GM12801 (cell line): ENCODE data around the gene PKN3.

Source experiments
- TF ChIP-seq, protein P1 (sequence below): IDR thresholded peaks from one replicate; pipeline ENCODE4 v1.5.1; 2011; ENCODE audit warnings: control low read depth; ENCODE audit not compliant: insufficient read length; ENCODE audit errors: extremely low read depth

PKN3 gene

DNA sequence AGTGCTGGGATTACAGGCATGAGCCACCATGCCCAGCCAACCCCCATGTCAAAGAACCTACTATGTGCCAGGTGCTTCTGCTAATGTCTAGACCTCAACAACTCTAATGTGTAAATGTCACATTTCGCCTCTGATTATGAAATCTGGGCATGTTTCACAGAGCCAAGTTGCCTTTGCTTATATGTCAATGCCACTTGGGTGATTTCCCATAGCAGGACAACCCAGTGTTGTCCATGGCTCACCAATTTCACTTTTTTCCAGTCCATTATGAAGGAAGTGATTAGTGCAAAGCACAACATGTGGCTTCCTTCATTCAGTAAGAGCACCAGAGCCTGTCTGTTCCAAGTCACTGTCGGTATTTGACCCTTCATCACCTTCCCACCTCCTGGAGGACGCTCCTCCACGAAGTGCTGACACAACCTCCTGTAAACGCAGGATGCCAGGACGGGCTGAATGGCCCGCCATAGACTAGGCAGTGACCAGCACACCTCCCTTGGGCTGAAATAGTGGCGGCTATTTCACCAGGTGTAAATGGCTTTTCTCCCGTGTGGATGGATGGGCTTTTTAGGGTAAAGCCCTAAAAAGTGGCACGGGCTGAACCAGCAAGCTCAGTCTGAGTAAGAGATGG lies 962 bp upstream of the PKN3 start:
- TF ChIP-seq, protein P1, sequence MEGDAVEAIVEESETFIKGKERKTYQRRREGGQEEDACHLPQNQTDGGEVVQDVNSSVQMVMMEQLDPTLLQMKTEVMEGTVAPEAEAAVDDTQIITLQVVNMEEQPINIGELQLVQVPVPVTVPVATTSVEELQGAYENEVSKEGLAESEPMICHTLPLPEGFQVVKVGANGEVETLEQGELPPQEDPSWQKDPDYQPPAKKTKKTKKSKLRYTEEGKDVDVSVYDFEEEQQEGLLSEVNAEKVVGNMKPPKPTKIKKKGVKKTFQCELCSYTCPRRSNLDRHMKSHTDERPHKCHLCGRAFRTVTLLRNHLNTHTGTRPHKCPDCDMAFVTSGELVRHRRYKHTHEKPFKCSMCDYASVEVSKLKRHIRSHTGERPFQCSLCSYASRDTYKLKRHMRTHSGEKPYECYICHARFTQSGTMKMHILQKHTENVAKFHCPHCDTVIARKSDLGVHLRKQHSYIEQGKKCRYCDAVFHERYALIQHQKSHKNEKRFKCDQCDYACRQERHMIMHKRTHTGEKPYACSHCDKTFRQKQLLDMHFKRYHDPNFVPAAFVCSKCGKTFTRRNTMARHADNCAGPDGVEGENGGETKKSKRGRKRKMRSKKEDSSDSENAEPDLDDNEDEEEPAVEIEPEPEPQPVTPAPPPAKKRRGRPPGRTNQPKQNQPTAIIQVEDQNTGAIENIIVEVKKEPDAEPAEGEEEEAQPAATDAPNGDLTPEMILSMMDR = no peak

DNA sequence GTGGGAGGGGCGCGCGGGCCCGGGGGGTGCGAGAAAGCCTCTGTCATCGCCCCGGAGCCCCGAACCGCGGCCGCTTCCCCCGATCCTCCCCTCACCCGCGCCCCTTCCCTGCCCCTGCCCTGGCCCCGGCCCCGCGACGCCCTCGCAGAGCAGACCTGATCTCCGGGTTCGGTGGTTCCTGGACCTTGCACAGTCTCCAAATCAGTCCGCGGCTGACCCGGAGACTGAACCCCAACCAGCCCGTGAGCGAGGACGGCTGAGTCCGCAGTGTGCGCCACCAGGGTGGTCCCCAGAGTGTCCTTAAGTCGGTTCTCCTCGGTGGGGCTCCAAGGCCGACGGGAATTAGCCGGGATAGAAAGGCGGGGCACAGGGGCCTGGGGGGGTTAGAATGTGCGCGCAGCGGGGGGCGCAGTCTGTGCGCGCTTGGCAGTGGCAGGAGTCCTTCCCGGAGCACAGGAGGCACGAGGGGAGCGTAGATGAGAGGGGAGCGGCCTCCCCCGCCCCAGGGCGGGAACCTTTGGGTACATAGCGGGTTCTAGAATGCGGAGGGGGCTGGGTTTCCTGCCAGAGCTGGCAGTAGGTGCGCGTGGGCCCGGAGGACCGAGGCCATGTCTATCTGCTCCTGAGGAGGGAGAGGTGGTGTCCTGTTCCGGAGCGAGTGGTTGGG lies 779 bp downstream of the PKN3 start:
- TF ChIP-seq, protein P1 = no peak

DNA sequence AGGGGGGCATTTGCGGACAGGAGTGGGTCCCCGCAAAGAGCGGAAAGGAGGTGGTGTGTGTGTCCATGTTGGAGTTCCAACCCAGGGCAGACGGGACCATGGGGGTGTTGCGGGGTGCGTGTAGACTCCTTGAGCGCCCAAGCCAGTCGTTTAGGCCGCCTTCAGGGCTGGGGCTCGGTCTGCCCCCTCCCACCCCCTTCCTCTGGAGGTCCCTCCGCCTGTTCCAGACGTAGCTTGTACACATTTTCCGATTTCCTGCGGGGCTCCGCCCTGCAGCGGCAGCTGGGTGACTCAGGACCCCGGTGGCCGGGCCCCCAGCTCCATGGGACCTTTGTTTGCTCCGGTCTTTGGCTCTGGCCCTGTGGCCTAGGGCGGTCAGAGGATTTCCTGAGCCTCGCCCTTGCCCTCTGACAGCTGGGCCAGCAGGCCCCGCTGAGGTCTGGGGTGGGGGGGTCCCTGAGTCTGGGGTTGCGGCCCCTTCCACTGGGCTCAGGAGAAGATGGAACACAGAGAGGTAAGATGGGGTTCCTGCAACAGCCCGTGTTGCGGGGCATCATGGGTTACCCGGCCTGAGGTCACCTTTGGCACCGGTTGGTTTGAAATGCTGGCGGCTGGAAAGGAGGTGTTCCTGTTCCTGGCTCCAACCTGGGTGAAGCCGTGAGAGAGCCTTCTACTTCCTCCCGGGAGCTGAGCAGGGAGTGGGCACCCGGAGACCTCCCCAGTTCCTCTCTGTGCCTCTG lies 1.5 kb downstream of the PKN3 start:
- TF ChIP-seq, protein P1 = no peak

DNA sequence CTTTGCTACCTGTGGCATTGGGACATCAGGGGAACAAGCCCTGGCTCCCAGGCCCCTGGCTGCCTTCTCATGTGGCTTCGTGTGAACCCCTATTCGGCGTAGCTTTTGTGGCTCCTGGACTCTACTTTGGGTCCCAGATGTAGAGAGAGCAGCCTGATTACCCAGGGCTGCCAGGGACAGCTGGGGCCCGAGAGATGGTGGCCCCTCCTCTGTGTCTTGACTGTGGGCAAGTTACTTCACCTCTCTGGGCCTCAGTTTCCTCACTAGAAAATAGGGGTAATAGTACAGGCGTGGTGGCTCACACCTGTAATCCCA lies 2.0 kb downstream of the PKN3 start:
- TF ChIP-seq, protein P1 = no peak

DNA sequence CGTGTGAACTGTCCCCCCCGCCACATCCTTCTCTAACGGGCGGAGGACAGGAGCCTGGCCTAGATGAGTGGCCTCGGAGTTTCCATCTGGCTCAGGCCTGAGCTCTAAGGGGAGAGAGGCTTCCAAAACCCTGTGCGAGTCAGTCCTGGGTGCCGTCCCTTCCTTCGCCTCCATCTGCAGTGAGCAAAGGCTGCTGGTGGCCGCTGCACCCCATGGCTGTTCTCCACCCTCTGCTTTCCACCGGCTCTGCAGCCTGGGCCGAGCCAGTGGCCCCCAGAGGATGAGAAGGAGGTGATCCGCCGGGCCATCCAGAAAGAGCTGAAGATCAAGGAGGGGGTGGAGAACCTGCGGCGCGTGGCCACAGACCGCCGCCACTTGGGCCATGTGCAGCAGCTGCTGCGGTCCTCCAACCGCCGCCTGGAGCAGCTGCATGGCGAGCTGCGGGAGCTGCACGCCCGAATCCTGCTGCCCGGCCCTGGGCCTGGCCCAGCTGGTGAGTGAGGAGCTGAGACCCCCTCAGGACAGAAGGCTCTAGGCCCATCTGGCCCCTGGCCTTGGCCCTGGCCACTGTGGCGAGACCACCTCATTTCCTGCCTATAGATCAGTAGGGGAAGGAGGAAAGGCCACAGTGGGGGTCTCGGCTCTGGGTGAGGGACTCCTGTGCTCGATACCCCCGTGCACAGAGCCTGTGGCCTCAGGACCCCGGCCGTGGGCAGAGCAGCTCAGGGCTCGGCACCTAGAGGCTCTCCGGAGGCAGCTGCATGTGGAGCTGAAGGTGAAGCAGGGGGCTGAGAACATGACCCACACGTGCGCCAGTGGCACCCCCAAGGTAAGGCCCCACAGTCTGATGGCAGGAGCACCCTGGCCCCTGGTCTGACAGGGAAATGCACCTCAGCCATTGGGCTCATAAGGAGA lies 3.0 kb downstream of the PKN3 start:
- TF ChIP-seq, protein P1 = no peak

DNA sequence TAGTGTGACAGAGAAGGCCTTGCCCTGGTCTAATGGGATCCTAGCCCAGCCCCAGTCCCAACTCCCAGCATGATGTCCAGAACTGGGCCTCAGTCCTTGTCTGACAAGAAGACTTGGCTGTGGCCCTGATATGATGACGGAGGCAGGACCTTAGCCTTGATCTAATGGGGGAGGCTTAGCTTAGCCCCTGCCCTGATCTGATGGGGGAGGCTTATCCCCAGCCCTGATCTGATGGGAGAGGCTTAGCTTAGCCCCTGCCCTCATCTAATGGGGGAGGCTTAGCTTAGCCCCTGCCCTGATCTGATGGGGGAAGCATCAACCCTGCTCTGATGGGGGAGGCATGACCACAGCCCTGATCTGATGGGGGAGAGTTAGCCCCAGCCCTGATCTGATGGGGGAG lies 3.7 kb downstream of the PKN3 start:
- TF ChIP-seq, protein P1 = no peak

DNA sequence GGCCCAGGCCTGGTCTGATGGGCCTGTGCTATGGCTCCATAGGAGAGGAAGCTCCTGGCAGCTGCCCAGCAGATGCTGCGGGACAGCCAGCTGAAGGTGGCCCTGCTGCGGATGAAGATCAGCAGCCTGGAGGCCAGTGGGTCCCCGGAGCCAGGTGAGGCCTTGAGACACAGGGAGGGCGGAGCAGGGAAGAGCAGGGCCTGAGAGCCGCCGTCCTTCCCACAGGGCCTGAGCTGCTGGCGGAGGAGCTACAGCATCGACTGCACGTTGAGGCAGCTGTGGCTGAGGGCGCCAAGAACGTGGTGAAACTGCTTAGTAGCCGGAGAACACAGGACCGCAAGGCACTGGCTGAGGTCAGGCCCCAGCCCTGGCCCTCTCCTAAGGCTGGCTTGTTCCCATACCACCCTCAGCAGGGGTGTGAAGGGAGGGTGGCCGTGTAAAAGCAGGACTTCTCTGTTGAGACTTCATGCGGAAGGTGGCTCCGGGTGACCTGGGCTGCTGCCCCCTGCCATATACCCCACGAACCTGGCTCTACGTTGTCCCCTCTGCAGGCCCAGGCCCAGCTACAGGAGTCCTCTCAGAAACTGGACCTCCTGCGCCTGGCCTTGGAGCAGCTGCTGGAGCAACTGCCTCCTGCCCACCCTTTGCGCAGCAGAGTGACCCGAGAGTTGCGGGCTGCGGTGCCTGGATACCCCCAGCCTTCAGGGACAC lies 4.5 kb downstream of the PKN3 start:
- TF ChIP-seq, protein P1 = no peak
